ENCODE measurements around the gene ECHDC3. TPM values are rescaled to one million over a fixed set of nuclear protein-coding genes. Genes with fewer than 3 reads are reported as not detected.

The ECHDC3 gene
- total RNA-seq, 2 experiments from 2014 or later: not detected

DNA sequence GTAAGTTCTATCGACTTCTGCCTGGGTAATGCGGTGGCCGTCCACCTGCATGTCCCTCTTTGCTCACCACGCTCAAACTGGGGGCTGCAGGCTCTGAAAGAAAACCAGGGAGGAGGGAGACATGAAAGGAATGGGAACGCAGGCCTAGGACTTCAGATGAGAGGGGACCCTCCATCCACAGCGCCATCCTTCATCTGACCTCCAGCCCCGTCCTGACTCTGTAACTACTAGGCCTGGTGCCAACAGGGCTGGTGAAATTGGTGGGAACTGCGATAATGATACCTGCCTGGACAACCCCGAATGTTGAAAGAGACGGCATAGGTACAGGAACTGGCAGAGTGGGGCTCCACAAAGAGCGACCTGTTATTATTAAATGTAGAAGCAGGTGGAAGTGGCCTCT, 1.3 kb upstream of the ECHDC3 start:
- TF ChIP-seq, protein P1, sequence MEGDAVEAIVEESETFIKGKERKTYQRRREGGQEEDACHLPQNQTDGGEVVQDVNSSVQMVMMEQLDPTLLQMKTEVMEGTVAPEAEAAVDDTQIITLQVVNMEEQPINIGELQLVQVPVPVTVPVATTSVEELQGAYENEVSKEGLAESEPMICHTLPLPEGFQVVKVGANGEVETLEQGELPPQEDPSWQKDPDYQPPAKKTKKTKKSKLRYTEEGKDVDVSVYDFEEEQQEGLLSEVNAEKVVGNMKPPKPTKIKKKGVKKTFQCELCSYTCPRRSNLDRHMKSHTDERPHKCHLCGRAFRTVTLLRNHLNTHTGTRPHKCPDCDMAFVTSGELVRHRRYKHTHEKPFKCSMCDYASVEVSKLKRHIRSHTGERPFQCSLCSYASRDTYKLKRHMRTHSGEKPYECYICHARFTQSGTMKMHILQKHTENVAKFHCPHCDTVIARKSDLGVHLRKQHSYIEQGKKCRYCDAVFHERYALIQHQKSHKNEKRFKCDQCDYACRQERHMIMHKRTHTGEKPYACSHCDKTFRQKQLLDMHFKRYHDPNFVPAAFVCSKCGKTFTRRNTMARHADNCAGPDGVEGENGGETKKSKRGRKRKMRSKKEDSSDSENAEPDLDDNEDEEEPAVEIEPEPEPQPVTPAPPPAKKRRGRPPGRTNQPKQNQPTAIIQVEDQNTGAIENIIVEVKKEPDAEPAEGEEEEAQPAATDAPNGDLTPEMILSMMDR (conservative IDR thresholded peaks at IDR 0.05; ENCODE audit: low read length): no peak
- no peak for TF ChIP-seq EZH2phosphoT487 (IDR thresholded peaks at IDR 0.05; ENCODE audit: borderline replicate concordance, low read depth, low read length)
- Histone ChIP-seq H3K36me3 (ENCODE audit: insufficient read depth, low read length) (no peaks in the 10 kb centered on the region), H3K27ac (ENCODE audit: low read depth, low read length, poor library complexity, severe bottlenecking) (no peak overlapping the region), H3K4me2 (ENCODE audit: low read length) (no peak overlapping the region), H3K4me3 (ENCODE audit: low read depth, low read length, poor library complexity, severe bottlenecking) (no peak overlapping the region), H3K9me2 (ENCODE audit: insufficient read depth, low read length) (no peaks in the 10 kb centered on the region), H3K79me2 (ENCODE audit: insufficient read depth, low read depth, low read length) (no peaks in the 10 kb centered on the region), H3K9me3 (ENCODE audit: low read length) (no peaks in the 10 kb centered on the region), H3K4me1 (ENCODE audit: insufficient read depth, low read length, poor library complexity, severe bottlenecking) (no peaks in the 10 kb centered on the region), H2AFZ (ENCODE audit: low read length) (no peak overlapping the region), H4K20me1 (ENCODE audit: insufficient read depth, low read length) (no peaks in the 10 kb centered on the region)
- DNase-seq (ENCODE audit: low spot score): no peak
- intact Hi-C loops (cut with micrococcal nuclease; ENCODE audit: unreplicated experiment): no loop called here
- no TSS peak for BruUV-seq (replicated peaks)
- POLR2A ChIA-PET: interaction anchor here (1.1 kb wide), 1 partner anchor 8 kb away, joined by 4 read pairs; no protein-coding TSS in a partner anchor
- CTCF ChIA-PET (ENCODE audit: unreplicated experiment): no interaction called here

DNA sequence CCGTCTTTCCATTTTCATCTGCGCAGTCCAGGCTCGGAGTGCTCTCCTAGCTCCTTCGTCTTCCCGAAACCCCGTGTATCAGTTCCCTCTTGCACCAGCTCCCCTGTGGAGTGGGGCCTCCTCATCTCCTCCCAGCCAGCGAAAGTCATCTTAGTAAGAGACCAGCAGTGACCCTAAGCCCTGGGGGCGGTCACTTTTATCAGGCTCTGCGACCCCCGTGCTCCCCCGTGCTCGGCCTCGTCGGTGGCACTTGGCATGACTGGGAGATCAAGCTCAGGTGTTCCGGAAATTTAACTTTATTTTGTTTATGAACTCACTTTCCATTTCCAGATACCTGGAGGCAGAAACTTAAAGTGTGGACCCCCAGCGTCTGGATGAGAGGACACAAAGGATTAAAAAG, 574 bp upstream of the ECHDC3 start:
- no peaks in the 10 kb centered on the region for H3K9me2 ChIP-seq (ENCODE audit: insufficient read depth, low read length)
- H3K79me2 ChIP-seq (ENCODE audit: insufficient read depth, low read depth, low read length): no peaks in the 10 kb centered on the region
- no peaks in the 10 kb centered on the region for H3K4me1 ChIP-seq (ENCODE audit: insufficient read depth, low read length, poor library complexity, severe bottlenecking)
- no peak overlapping the region for H3K4me3 ChIP-seq (ENCODE audit: low read depth, low read length, poor library complexity, severe bottlenecking)
- peak overlapping the region; percentile 15; the same call in 1 of the 2 replicates for H3K4me2 ChIP-seq (ENCODE audit: low read length)
- H3K36me3 ChIP-seq (ENCODE audit: insufficient read depth, low read length): no peaks in the 10 kb centered on the region
- no peak for TF ChIP-seq EZH2phosphoT487 (IDR thresholded peaks at IDR 0.05; ENCODE audit: borderline replicate concordance, low read depth, low read length)
- TF ChIP-seq, protein P1 (conservative IDR thresholded peaks at IDR 0.05; ENCODE audit: low read length): no peak
- no peak overlapping the region for H3K27ac ChIP-seq (ENCODE audit: low read depth, low read length, poor library complexity, severe bottlenecking)
- DNase-seq (ENCODE audit: low spot score): no peak
- intact Hi-C loops (cut with micrococcal nuclease; ENCODE audit: unreplicated experiment): no loop called here
- BruUV-seq (replicated peaks): no TSS peak
- POLR2A ChIA-PET: no interaction called here
- CTCF ChIA-PET (ENCODE audit: unreplicated experiment): no interaction called here
- H4K20me1 ChIP-seq (ENCODE audit: insufficient read depth, low read length): no peaks in the 10 kb centered on the region
- no peaks in the 10 kb centered on the region for H3K9me3 ChIP-seq (ENCODE audit: low read length)
- H2AFZ ChIP-seq (ENCODE audit: low read length): no peak overlapping the region

DNA sequence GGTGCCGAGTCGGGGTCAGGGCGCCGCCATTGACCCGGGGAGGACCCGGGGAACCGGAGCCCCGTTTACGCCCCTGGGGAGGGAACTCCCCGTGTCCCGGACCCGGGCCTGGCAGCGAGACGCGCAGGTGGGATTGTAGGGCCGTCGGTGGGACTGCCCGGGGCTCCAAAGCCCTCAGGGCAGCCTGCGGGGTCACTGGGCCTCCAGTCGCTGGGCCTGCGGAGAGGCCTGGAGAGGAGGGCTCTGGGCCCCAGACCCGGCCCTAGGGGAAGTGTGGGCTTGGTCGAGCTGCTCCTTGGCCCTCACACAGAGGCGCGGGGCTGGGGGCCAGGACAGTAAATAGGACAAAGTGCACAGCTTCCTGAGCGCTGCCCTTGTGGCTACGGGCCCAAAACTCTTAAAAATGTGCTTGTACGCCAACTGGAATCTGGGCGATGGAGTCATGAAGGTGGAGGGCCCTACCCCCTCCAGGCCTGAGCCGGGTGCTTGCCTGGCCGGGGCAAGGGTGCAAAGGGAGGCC, 657 bp downstream of the ECHDC3 start:
- Histone ChIP-seq H3K4me3 (ENCODE audit: low read depth, low read length, poor library complexity, severe bottlenecking) (no peak overlapping the region), H3K36me3 (ENCODE audit: insufficient read depth, low read length) (no peaks in the 10 kb centered on the region), H3K9me3 (ENCODE audit: low read length) (no peaks in the 10 kb centered on the region), H3K27ac (ENCODE audit: low read depth, low read length, poor library complexity, severe bottlenecking) (no peak overlapping the region), H3K4me1 (ENCODE audit: insufficient read depth, low read length, poor library complexity, severe bottlenecking) (no peaks in the 10 kb centered on the region), H4K20me1 (ENCODE audit: insufficient read depth, low read length) (no peaks in the 10 kb centered on the region), H3K9me2 (ENCODE audit: insufficient read depth, low read length) (no peaks in the 10 kb centered on the region), H2AFZ (ENCODE audit: low read length) (no peak overlapping the region), H3K79me2 (ENCODE audit: insufficient read depth, low read depth, low read length) (no peaks in the 10 kb centered on the region), H3K4me2 (ENCODE audit: low read length) (no peak overlapping the region)
- DNase-seq (ENCODE audit: low spot score): no peak
- intact Hi-C loops (cut with micrococcal nuclease; ENCODE audit: unreplicated experiment): no loop called here
- TF ChIP-seq, protein P1 (conservative IDR thresholded peaks at IDR 0.05; ENCODE audit: low read length): no peak
- TF ChIP-seq EZH2phosphoT487 (IDR thresholded peaks at IDR 0.05; ENCODE audit: borderline replicate concordance, low read depth, low read length): no peak
- ChIA-PET CTCF (ENCODE audit: unreplicated experiment) (no interaction called here), POLR2A (no interaction called here)
- BruUV-seq (replicated peaks): no TSS peak
